Measurements from ENCODE around the gene SCAPER. TPM values are rescaled to one million over a fixed set of nuclear protein-coding genes. Genes with fewer than 3 reads are reported as not detected.

Gene SCAPER
- polyA plus RNA-seq, 2 of the 4 experiments (the other 2 are of a cell fraction) = 4.9 to 5.5 TPM

GRCh38 chr15:76335307-76336253 is 569.6 kb downstream of the SCAPER start:
- H3K4me3 ChIP-seq = peak overlapping the region; percentile 54
- ChIA-PET POLR2A (interaction anchor here (0.6 to 2.0 kb wide), 16 partner anchors 10 to 1208 kb away, joined by 3 to 61 read pairs (median 4); partner anchors contain the start of genes ETFA, RCN2 and UBE2Q2), CTCF (interaction anchor here (0.6 to 5.3 kb wide), 17 partner anchors 12 to 1485 kb away, joined by 3 to 39 read pairs (median 3); no protein-coding TSS in a partner anchor)
- H3K4me1 ChIP-seq = peaks cover 31% of the 10 kb centered on the region
- peak; percentile 36 to 52; a peak in 5 of 6 replicates for ATAC-seq
- no peak for TF ChIP-seq EP300 (IDR thresholded peaks at IDR 0.05)
- TF ChIP-seq HOXB5 (CRISPR knock-in tag; IDR thresholded peaks at IDR 0.05) = no peak
- no peak for TF ChIP-seq CEBPB (IDR thresholded peaks at IDR 0.05)
- TF ChIP-seq, protein P1, sequence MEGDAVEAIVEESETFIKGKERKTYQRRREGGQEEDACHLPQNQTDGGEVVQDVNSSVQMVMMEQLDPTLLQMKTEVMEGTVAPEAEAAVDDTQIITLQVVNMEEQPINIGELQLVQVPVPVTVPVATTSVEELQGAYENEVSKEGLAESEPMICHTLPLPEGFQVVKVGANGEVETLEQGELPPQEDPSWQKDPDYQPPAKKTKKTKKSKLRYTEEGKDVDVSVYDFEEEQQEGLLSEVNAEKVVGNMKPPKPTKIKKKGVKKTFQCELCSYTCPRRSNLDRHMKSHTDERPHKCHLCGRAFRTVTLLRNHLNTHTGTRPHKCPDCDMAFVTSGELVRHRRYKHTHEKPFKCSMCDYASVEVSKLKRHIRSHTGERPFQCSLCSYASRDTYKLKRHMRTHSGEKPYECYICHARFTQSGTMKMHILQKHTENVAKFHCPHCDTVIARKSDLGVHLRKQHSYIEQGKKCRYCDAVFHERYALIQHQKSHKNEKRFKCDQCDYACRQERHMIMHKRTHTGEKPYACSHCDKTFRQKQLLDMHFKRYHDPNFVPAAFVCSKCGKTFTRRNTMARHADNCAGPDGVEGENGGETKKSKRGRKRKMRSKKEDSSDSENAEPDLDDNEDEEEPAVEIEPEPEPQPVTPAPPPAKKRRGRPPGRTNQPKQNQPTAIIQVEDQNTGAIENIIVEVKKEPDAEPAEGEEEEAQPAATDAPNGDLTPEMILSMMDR (IDR thresholded peaks at IDR 0.05) = no peak
- 0 out of 2 replicates have a peak, but pooled peaks have one; percentile 59 for TF ChIP-seq TP53 (CRISPR knock-in tag; IDR thresholded peaks at IDR 0.05)
- TF ChIP-seq KDM5A (IDR thresholded peaks at IDR 0.05) = no peak
- no peak for TF ChIP-seq CBX2 (IDR thresholded peaks at IDR 0.05; ENCODE audit: borderline replicate concordance, low read depth)
- TF ChIP-seq CHD2 (IDR thresholded peaks at IDR 0.05; ENCODE audit: low read length, partially characterized antibody) = no peak
- TF ChIP-seq POLR2A (IDR thresholded peaks at IDR 0.05; ENCODE audit: low read length) = peak; percentile 44; the same call in 1 of the 2 replicates
- TF ChIP-seq, protein P2, sequence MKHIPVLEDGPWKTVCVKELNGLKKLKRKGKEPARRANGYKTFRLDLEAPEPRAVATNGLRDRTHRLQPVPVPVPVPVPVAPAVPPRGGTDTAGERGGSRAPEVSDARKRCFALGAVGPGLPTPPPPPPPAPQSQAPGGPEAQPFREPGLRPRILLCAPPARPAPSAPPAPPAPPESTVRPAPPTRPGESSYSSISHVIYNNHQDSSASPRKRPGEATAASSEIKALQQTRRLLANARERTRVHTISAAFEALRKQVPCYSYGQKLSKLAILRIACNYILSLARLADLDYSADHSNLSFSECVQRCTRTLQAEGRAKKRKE (CRISPR knock-in tag; IDR thresholded peaks at IDR 0.05; ENCODE audit: low read depth) = no peak
- TF ChIP-seq SREBF2 (IDR thresholded peaks at IDR 0.05) = no peak
- TF ChIP-seq HMGXB4 (CRISPR knock-in tag; IDR thresholded peaks at IDR 0.05; ENCODE audit: borderline replicate concordance) = no peak
- TF ChIP-seq BCL3 (IDR thresholded peaks at IDR 0.05) = 0 out of 3 replicates have a peak, but pooled peaks have one; percentile 8
- TF ChIP-seq ZFP36 (IDR thresholded peaks at IDR 0.05; ENCODE audit: borderline replicate concordance, partially characterized antibody) = no peak
- TF ChIP-seq MYC (IDR thresholded peaks at IDR 0.05; ENCODE audit: borderline replicate concordance, low read length) = no peak
- DNase-seq (ENCODE audit: low read depth in 1 of 2, low spot score in 1 of 2) = peak in 1 of 2 experiments; percentile 81
- peak overlapping the region; percentile 94 to 97 for H3K27ac ChIP-seq
- 66% methylated on average over 39 of the region's 39 CpGs for WGBS (ENCODE audit: missing lambda C conversion rate)
- H3K4me2 ChIP-seq = peak overlapping the region; percentile 87
- FAIRE-seq = no peak
- no peaks in the 10 kb centered on the region for H3K9me3 ChIP-seq

DNA sequence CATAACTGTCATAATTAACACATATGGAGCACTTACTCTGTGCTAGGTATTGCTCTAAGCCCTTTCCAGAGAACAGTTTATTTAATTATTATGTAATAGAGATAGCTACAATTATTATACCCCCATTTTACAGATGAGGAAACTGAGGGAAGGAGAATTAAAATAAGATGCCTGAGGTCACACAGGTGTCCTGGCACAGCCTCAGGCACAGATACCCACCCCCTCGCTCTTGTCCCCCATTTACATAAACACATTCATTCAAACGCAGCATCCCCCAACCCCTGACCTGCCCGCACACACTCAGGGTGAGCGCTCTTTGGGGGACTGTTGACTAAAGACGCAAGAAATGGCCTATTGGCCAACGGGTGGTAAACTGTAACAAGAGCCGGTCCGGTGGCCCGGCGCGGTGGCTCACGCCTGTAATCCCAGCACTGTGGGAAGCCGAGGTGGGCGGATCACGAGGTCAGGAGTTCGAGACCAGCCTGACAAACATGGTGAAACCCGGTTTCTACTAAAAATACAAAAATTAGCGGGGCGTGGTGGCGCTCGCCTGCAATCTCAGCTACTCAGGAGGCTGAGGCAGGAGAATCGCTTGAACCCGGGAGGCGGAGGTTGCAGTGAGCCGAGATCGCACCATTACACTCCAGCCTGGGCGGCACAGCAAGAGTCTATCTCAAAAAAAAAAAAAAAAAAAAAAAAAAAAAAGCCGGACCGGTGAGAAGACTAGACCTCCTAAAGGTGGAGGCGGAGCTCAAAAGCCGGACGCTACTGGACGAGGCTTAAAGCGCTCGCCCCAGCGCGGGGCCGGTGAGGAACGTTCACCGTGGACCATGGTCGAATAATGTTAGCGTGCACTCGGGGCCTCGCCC is 570.5 kb downstream of the SCAPER start:
- H3K4me2 ChIP-seq = peak overlapping the region; percentile 87
- no peak for FAIRE-seq
- ATAC-seq = no peak
- DNase-seq (ENCODE audit: low read depth in 1 of 2, low spot score in 1 of 2) = no peak
- no peaks in the 10 kb centered on the region for H3K9me3 ChIP-seq
- WGBS (ENCODE audit: missing lambda C conversion rate) = 94% methylated on average over 44 of the region's 44 CpGs
- POLR2A ChIA-PET = interaction anchor here (0.5 to 2.0 kb wide), 4 partner anchors 23 to 491 kb away, joined by 4 to 61 read pairs (median 4); partner anchors contain the start of genes ETFA and UBE2Q2
- H3K4me3 ChIP-seq = no peak overlapping the region
- H3K27ac ChIP-seq = peak overlapping the region; percentile 94 to 97
- CTCF ChIA-PET = interaction anchor here (0.6 to 5.3 kb wide), 27 partner anchors 10 to 532 kb away, joined by 3 to 39 read pairs (median 4); partner anchors contain the start of gene ETFA
- TF ChIP-seq KDM1A (IDR thresholded peaks at IDR 0.05; ENCODE audit: low read depth) = 0 out of 2 replicates have a peak, but pooled peaks have one; percentile 14
- TF ChIP-seq CHD4 (IDR thresholded peaks at IDR 0.05; ENCODE audit: borderline replicate concordance) = 0 out of 2 replicates have a peak, but pooled peaks have one; percentile 55
- TF ChIP-seq FOSB (CRISPR knock-in tag; IDR thresholded peaks at IDR 0.05) = no peak
- no peak for TF ChIP-seq RARB (CRISPR knock-in tag; IDR thresholded peaks at IDR 0.05)
- peaks cover 37% of the 10 kb centered on the region for H3K4me1 ChIP-seq

Data from A549 (cell line).